Endothelial cell of umbilical vein (primary cell): ENCODE measurements around the gene CEP85L.

Experiments
- CTCF ChIP-seq, 2 donors: IDR thresholded peaks; 1 replicate in 1 of 2; 2 replicates in 1 of 2; pipeline ENCODE4 v1.5.1; 2011; ENCODE audit warnings: low read length in 2 of 2, mild to moderate bottlenecking in 2 of 2, moderate library complexity in 2 of 2, control low read depth in 1 of 2, inconsistent platforms in 1 of 2, low read depth in 1 of 2; ENCODE audit not compliant: insufficient read depth in 1 of 2; ENCODE audit errors: extremely low read depth in 1 of 2
- MAX ChIP-seq: IDR thresholded peaks from 2 replicates; pipeline ENCODE4 v1.6.1; 2011; ENCODE audit not compliant: insufficient read depth, insufficient read length
- POLR2A ChIP-seq: IDR thresholded peaks from 2 replicates; pipeline ENCODE4 v1.6.1; 2012; ENCODE audit warnings: low read depth, mild to moderate bottlenecking, control low read depth, low read length

GRCh38 chr6:118665011-118665410, 13.6 kb upstream of the CEP85L start:
- TF ChIP-seq CTCF (IDR thresholded peaks at IDR 0.05; ENCODE audit: extremely low read depth in 1 of 2, insufficient read depth in 1 of 2, low read depth in 1 of 2, low read length in 2 of 2) (no peak), MAX (no peak), POLR2A (no peak)
